ENCODE measurements around the gene SLC25A14.
"Not testable (repeated sequence)": the region's sequence is repeated elsewhere in the genome, so short reads cannot be mapped to it uniquely, and the experiment has no call there.

- not testable (repeated sequence) for TF ChIP-seq EP300, CTCF, POLR2A (IDR thresholded peaks at IDR 0.05)
Measured at GRCh38 chrX:130338869-130339268, 850 bp upstream of the SLC25A14 start.

All from gastroesophageal sphincter (tissue), 3 donors.